AG09309 (cell line): ENCODE data around the gene SLC35F3.
A peak's percentile ranks its signal among the peaks of the same experiment; 100 is the strongest.
"Not testable (repeated sequence)": the region's sequence is repeated elsewhere in the genome, so short reads cannot be mapped to it uniquely, and the experiment has no call there.

Experiments
- DNase-seq: peaks from one replicate; pipeline ENCODE4 v3.0.0-alpha.2; 2010; ENCODE audit warnings: low read depth
- H3K4me3 ChIP-seq: 2 replicates; pipeline ENCODE4 v1.5.1; 2011; ENCODE audit warnings: mild to moderate bottlenecking, low read depth, low read length, moderate library complexity; ENCODE audit not compliant: control insufficient read depth
- TF ChIP-seq, protein P1 (sequence below): IDR thresholded peaks from 2 replicates; pipeline ENCODE4 v1.5.1; 2011; ENCODE audit warnings: mild to moderate bottlenecking, low read depth, low read length, inconsistent platforms; ENCODE audit not compliant: insufficient read depth, control insufficient read depth; ENCODE audit errors: missing control alignments

The SLC35F3 gene

GRCh38 chr1:234206651-234207284 is 302.3 kb downstream of the SLC35F3 start:
- DNase-seq, result peak; percentile 39
- TF ChIP-seq, protein P1, sequence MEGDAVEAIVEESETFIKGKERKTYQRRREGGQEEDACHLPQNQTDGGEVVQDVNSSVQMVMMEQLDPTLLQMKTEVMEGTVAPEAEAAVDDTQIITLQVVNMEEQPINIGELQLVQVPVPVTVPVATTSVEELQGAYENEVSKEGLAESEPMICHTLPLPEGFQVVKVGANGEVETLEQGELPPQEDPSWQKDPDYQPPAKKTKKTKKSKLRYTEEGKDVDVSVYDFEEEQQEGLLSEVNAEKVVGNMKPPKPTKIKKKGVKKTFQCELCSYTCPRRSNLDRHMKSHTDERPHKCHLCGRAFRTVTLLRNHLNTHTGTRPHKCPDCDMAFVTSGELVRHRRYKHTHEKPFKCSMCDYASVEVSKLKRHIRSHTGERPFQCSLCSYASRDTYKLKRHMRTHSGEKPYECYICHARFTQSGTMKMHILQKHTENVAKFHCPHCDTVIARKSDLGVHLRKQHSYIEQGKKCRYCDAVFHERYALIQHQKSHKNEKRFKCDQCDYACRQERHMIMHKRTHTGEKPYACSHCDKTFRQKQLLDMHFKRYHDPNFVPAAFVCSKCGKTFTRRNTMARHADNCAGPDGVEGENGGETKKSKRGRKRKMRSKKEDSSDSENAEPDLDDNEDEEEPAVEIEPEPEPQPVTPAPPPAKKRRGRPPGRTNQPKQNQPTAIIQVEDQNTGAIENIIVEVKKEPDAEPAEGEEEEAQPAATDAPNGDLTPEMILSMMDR, result no peak
- no peak overlapping the region for H3K4me3 ChIP-seq

GRCh38 chr1:234208351-234208750 is 303.9 kb downstream of the SLC35F3 start:
- H3K4me3 ChIP-seq, result no peak overlapping the region
- TF ChIP-seq, protein P1, result no peak
- no peak for DNase-seq

DNA sequence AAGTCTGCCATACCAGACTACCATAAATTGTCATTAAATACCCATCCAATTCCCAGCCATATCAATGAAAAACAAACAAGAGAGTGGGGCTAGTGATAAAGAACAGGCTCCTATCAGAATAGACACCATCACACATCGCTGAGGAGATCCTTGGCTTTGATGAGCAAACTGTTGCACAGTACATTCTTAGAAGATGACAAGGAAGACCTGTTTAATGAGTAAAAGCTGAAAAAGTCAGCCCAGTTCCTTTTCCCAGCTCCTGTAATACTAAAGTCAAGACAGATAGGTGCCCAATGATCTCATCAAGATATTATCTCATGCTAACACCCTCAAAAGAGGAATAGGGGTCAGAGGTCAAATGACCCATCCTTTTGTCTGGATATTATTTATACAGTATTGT is 304.3 kb downstream of the SLC35F3 start:
- TF ChIP-seq, protein P1, result no peak
- no peak overlapping the region for H3K4me3 ChIP-seq
- DNase-seq, result no peak

GRCh38 chr1:234210429-234210828 is 306.0 kb downstream of the SLC35F3 start:
- DNase-seq, H3K4me3 ChIP-seq: not testable (repeated sequence)

DNA sequence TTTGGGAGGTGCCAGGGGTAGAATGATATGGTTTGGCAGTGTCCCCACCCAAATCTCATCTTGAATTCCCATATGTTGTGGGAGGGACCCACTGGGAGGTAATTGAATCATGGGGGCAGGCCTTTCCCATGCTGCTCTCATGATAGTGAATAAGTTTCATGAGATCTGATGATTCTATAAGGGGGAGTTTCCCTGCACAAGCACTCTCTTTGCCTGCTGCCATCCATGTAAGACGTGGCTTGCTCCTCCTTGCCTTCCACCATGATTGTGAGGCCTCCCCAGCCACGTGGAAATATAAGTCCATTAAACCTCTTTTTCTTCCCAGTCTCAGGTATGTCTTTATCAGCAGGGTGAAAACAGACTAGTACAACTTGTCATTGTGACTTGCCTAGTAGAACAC is 307.4 kb downstream of the SLC35F3 start:
- not testable (repeated sequence) for H3K4me3 ChIP-seq, DNase-seq

DNA sequence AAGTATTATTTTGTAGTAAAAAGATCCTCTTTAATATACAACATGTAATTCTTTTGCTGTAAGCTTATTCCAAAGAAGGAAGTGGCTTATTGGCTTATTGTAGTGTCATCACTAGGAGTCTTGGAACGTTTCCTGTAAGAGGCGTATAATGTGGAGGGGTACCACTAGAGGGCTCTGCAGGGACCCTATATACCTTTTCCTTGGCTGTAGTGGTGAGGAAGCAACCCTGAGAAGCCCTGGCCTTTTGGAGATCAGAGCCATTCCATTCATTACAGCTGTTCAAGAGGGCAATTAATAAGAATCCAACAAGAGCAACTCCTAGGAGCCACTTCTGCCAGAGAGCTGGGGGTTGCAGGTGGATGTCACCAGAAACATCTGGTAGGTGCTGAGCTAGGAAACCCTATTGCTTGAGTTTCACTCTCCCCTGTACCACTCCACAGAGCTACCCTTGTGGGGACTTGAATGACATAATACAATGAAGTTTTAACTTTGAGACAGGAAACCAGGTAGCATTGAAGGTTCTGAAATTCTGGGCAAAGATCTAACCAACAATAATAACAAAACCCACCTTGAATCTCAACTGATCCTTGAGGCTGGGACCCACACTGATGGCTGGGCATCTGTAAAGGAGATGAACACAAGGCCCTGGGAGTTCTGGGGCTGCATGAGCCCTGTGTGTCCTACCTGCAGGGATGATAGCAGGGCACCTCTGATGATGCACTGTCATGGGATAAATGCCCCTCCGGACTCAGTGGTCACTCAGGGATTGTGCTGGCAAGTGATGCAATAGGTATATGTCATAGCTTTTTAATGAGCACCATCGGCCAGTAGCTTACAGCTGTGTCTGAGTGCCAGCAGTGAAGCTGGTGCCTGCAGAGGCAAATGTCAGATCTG is 308.5 kb downstream of the SLC35F3 start:
- DNase-seq, result no peak
- TF ChIP-seq, protein P1, result peak; percentile 31
- H3K4me3 ChIP-seq, result no peak overlapping the region

- peak overlapping the region; percentile 24 for H3K4me3 ChIP-seq
- TF ChIP-seq, protein P1, result no peak
- no peak for DNase-seq
Observed at GRCh38 chr1:234213658-234214128, 309.2 kb downstream of the SLC35F3 start.
